ENCODE results near the gene CMTM4. TPM values are rescaled to one million over a fixed set of nuclear protein-coding genes. Genes with fewer than 3 reads are reported as not detected.

The CMTM4 gene
- total and polyA plus RNA-seq, 2 donors (not counting 1 experiment from before 2014, with no cell fraction given), result 0.06 to 0.59 TPM

- peaks cover 17% of the 10 kb centered on the region for H3K79me2 ChIP-seq (ENCODE audit: control insufficient read depth, insufficient read depth, low read length)
- no peaks in the 10 kb centered on the region for H3K27me3 ChIP-seq (replicated peaks in 1 of 4; ENCODE audit: control extremely low read depth in 1 of 4, control insufficient read depth in 3 of 4, insufficient read depth in 4 of 4, low read length in 3 of 4)
- no peak overlapping the region for H3K4me2 ChIP-seq (replicated peaks; ENCODE audit: low read depth, low read length, poor library complexity, severe bottlenecking)
- H3K36me3 ChIP-seq (replicated peaks in 1 of 2; ENCODE audit: control extremely low read depth in 1 of 2, control insufficient read depth in 1 of 2, extremely low read depth in 1 of 2, insufficient read depth in 2 of 2, low read length in 1 of 2), result peaks cover 0 to 69% of the 10 kb centered on the region in 2 experiments
- Mint-ChIP-seq H3K27me3 (no peaks in the 10 kb centered on the region), H3K4me3 (no peak overlapping the region), H3K4me1 (peaks cover 10% of the 10 kb centered on the region), H3K27ac (no peak overlapping the region), H3K9me3 (ENCODE audit: insufficient read depth) (no peaks in the 10 kb centered on the region)
- no peak overlapping the region for H3K27ac ChIP-seq (ENCODE audit: low read length in 2 of 2)
- no peak for TF ChIP-seq EZH2 (IDR thresholded peaks at IDR 0.05; ENCODE audit: borderline replicate concordance, insufficient read depth, low read depth, low read length, poor library complexity, severe bottlenecking)
- TF ChIP-seq CTCF (IDR thresholded peaks at IDR 0.05), result peak; percentile 80
- intact Hi-C loops (cut with micrococcal nuclease), result no loop called here
- peaks cover 40% of the 10 kb centered on the region for H4K20me1 ChIP-seq (ENCODE audit: control insufficient read depth, insufficient read depth, low read length, poor library complexity, severe bottlenecking)
- H3K4me1 ChIP-seq (ENCODE audit: control insufficient read depth in 2 of 2, insufficient read depth in 2 of 2, low read length in 2 of 2), result no peaks in the 10 kb centered on the region
- no peak overlapping the region for H3K9ac ChIP-seq (ENCODE audit: low read length)
- H2AFZ ChIP-seq (ENCODE audit: insufficient read depth, low read depth, low read length, poor library complexity, severe bottlenecking), result no peak overlapping the region
- no peaks in the 10 kb centered on the region for H3K9me3 ChIP-seq (ENCODE audit: control extremely low read depth in 1 of 3, control insufficient read depth in 2 of 3, insufficient read depth in 1 of 3, low read length in 2 of 3)
- CTCF ChIA-PET, result interaction anchor here (1.0 to 2.1 kb wide), 12 partner anchors 9 to 335 kb away, joined by 3 to 8 read pairs (median 5); partner anchors contain the start of genes CMTM4 and DYNC1LI2
- WGBS (ENCODE audit: insufficient coverage), result no CpG with 5 or more reads among the region's 2 CpGs
- peak; percentile 52 for DNase-seq
- POLR2A ChIA-PET, result no interaction called here
- H3K4me3 ChIP-seq (ENCODE audit: control extremely low read depth in 1 of 5, extremely low read depth in 1 of 5, insufficient read depth in 1 of 5, low read depth in 2 of 5, low read length in 4 of 5), result no peak overlapping the region
- no peak for ATAC-seq (ENCODE audit: low read depth)
Measured at GRCh38 chr16:66740010-66740409, 43.5 kb upstream of the CMTM4 start.

GRCh38 chr16:66735891-66736290, 39.3 kb upstream of the CMTM4 start:
- H3K4me3 Mint-ChIP-seq, result no peak overlapping the region
- no peak overlapping the region for H3K27ac ChIP-seq (ENCODE audit: low read length in 2 of 2)
- no peaks in the 10 kb centered on the region for H3K4me1 ChIP-seq (ENCODE audit: control insufficient read depth in 2 of 2, insufficient read depth in 2 of 2, low read length in 2 of 2)
- H3K27ac Mint-ChIP-seq, result no peak overlapping the region
- ChIA-PET POLR2A (no interaction called here), CTCF (interaction anchor here (3.6 kb wide), 1 partner anchor 8 kb away, joined by 32 read pairs; no protein-coding TSS in a partner anchor)
- peaks cover 35% of the 10 kb centered on the region for H4K20me1 ChIP-seq (ENCODE audit: control insufficient read depth, insufficient read depth, low read length, poor library complexity, severe bottlenecking)
- H3K4me3 ChIP-seq (ENCODE audit: control extremely low read depth in 1 of 5, extremely low read depth in 1 of 5, insufficient read depth in 1 of 5, low read depth in 2 of 5, low read length in 4 of 5), result no peak overlapping the region
- peaks cover 10% of the 10 kb centered on the region for H3K4me1 Mint-ChIP-seq
- DNase-seq, result no peak
- no peaks in the 10 kb centered on the region for H3K9me3 Mint-ChIP-seq (ENCODE audit: insufficient read depth)
- ATAC-seq (ENCODE audit: low read depth), result no peak
- TF ChIP-seq CTCF (IDR thresholded peaks at IDR 0.05) (no peak), EZH2 (IDR thresholded peaks at IDR 0.05; ENCODE audit: borderline replicate concordance, insufficient read depth, low read depth, low read length, poor library complexity, severe bottlenecking) (no peak)
- peaks cover 6 to 84% of the 10 kb centered on the region in 2 experiments for H3K36me3 ChIP-seq (replicated peaks in 1 of 2; ENCODE audit: control extremely low read depth in 1 of 2, control insufficient read depth in 1 of 2, extremely low read depth in 1 of 2, insufficient read depth in 2 of 2, low read length in 1 of 2)
- H3K9me3 ChIP-seq (ENCODE audit: control extremely low read depth in 1 of 3, control insufficient read depth in 2 of 3, insufficient read depth in 1 of 3, low read length in 2 of 3), result no peaks in the 10 kb centered on the region
- 83% methylated on average over 3 of the region's 4 CpGs for WGBS (ENCODE audit: insufficient coverage)
- intact Hi-C loops (cut with micrococcal nuclease), result no loop called here
- H3K27me3 Mint-ChIP-seq, result no peaks in the 10 kb centered on the region
- H3K9ac ChIP-seq (ENCODE audit: low read length), result no peak overlapping the region
- H2AFZ ChIP-seq (ENCODE audit: insufficient read depth, low read depth, low read length, poor library complexity, severe bottlenecking), result no peak overlapping the region
- H3K4me2 ChIP-seq (replicated peaks; ENCODE audit: low read depth, low read length, poor library complexity, severe bottlenecking), result no peak overlapping the region
- H3K79me2 ChIP-seq (ENCODE audit: control insufficient read depth, insufficient read depth, low read length), result peaks cover 7% of the 10 kb centered on the region
- H3K27me3 ChIP-seq (replicated peaks in 1 of 4; ENCODE audit: control extremely low read depth in 1 of 4, control insufficient read depth in 3 of 4, insufficient read depth in 4 of 4, low read length in 3 of 4), result no peaks in the 10 kb centered on the region

Data from B cell (primary cell).